ENCODE results near the gene TUSC2. TPM values are rescaled to one million over a fixed set of nuclear protein-coding genes. Genes with fewer than 3 reads are reported as not detected.

TUSC2 gene
- total and polyA plus RNA-seq, 2 of the 13 experiments (the other 11 are each of a cell fraction or from before 2014, with no cell fraction given) = 36.7 to 39.1 TPM

DNA sequence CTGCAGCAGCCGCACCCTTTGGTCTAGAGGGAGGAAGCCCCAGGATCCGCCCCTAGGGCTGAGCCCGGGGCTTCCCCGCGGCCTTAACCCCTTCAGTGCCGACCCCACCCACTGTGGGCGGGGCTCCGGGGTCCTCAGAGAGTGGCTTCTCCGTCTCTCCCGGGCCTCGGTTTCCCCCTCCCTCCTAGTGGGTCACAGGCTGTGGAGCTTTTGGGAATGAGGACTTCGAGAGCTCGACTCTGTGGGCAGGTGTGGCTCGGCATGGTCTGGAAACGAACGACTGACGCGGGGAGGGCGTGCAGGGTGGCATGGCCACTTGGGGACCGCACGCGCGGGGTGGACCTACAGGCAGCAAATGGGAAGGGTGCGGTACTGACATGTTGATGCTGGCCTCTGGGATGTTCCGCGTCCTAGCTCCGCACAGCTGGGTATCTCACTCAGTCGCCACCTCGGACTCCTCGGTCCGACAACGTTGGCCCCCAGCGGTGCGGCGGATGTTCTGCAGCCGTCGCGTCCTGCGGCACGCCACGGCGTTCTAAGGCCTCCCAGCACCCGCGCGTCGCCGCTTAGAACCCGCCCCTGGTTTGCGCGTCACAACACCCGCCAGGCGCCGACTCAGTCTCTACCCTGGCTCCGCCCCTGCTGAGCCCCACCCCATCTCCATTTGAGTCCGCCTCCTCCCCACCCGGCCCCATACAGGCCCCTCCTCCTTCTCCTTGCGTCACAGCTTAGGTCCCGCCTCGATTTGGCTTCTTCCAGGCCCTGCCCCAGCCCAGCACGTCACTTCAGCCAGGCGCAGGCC, 29.0 kb downstream of the TUSC2 start, which contains the start of the genes HYAL3 and NAA80 (continued):
- no peak for TF ChIP-seq ZKSCAN8 (CRISPR knock-in tag; IDR thresholded peaks at IDR 0.05; ENCODE audit: borderline replicate concordance)
- TF ChIP-seq ZC3H13 (CRISPR knock-in tag; IDR thresholded peaks at IDR 0.05) = no peak; the same call in none of the 2 replicates
- TF ChIP-seq, protein P1, sequence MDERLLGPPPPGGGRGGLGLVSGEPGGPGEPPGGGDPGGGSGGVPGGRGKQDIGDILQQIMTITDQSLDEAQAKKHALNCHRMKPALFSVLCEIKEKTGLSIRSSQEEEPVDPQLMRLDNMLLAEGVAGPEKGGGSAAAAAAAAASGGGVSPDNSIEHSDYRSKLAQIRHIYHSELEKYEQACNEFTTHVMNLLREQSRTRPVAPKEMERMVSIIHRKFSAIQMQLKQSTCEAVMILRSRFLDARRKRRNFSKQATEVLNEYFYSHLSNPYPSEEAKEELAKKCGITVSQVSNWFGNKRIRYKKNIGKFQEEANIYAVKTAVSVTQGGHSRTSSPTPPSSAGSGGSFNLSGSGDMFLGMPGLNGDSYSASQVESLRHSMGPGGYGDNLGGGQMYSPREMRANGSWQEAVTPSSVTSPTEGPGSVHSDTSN (CRISPR knock-in tag; IDR thresholded peaks at IDR 0.05) = no peak
- no peak for TF ChIP-seq ZNF75D (CRISPR knock-in tag; IDR thresholded peaks at IDR 0.05; ENCODE audit: borderline replicate concordance)
- TF ChIP-seq ZNF530 (CRISPR knock-in tag; IDR thresholded peaks at IDR 0.05; ENCODE audit: low read depth) = no peak
- no peak for TF ChIP-seq TBP (CRISPR knock-in tag; IDR thresholded peaks at IDR 0.05)
- TF ChIP-seq ZNF333 (CRISPR knock-in tag; IDR thresholded peaks at IDR 0.05; ENCODE audit: borderline replicate concordance) = peak; percentile 2; the same call in 1 of the 2 replicates
- TF ChIP-seq ZNF256 (CRISPR knock-in tag; conservative IDR thresholded peaks at IDR 0.05) = no peak
- TF ChIP-seq ZNF792 (CRISPR knock-in tag; IDR thresholded peaks at IDR 0.05) = 0 out of 2 replicates have a peak, but pooled peaks have one; percentile 38
- no peak for TF ChIP-seq ZZZ3 (CRISPR knock-in tag; IDR thresholded peaks at IDR 0.05; ENCODE audit: borderline replicate concordance)
- TF ChIP-seq NFYC (CRISPR knock-in tag; IDR thresholded peaks at IDR 0.05) = no peak
- peak; percentile 61 for TF ChIP-seq MED1 (CRISPR knock-in tag; IDR thresholded peaks at IDR 0.05)
- TF ChIP-seq, protein P2, sequence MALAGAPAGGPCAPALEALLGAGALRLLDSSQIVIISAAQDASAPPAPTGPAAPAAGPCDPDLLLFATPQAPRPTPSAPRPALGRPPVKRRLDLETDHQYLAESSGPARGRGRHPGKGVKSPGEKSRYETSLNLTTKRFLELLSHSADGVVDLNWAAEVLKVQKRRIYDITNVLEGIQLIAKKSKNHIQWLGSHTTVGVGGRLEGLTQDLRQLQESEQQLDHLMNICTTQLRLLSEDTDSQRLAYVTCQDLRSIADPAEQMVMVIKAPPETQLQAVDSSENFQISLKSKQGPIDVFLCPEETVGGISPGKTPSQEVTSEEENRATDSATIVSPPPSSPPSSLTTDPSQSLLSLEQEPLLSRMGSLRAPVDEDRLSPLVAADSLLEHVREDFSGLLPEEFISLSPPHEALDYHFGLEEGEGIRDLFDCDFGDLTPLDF (CRISPR knock-in tag; IDR thresholded peaks at IDR 0.05) = no peak
- TF ChIP-seq, protein P3, sequence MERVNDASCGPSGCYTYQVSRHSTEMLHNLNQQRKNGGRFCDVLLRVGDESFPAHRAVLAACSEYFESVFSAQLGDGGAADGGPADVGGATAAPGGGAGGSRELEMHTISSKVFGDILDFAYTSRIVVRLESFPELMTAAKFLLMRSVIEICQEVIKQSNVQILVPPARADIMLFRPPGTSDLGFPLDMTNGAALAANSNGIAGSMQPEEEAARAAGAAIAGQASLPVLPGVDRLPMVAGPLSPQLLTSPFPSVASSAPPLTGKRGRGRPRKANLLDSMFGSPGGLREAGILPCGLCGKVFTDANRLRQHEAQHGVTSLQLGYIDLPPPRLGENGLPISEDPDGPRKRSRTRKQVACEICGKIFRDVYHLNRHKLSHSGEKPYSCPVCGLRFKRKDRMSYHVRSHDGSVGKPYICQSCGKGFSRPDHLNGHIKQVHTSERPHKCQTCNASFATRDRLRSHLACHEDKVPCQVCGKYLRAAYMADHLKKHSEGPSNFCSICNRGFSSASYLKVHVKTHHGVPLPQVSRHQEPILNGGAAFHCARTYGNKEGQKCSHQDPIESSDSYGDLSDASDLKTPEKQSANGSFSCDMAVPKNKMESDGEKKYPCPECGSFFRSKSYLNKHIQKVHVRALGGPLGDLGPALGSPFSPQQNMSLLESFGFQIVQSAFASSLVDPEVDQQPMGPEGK (CRISPR knock-in tag; IDR thresholded peaks at IDR 0.05) = no peak
- TF ChIP-seq TOPORS (CRISPR knock-in tag; IDR thresholded peaks at IDR 0.05) = no peak
- 0 out of 2 replicates have a peak, but pooled peaks have one; percentile 47 for TF ChIP-seq DZIP1 (CRISPR knock-in tag; IDR thresholded peaks at IDR 0.05)
- TF ChIP-seq THAP11 (CRISPR knock-in tag; IDR thresholded peaks at IDR 0.05) = peak; percentile 79
- peak; percentile 54; the same call in 1 of the 2 replicates for TF ChIP-seq ZNF614 (CRISPR knock-in tag; IDR thresholded peaks at IDR 0.05; ENCODE audit: borderline replicate concordance)
- TF ChIP-seq KLF15 (CRISPR knock-in tag; IDR thresholded peaks at IDR 0.05; ENCODE audit: borderline replicate concordance) = peak; percentile 65; the same call in 1 of the 2 replicates
- TF ChIP-seq CCDC6 (CRISPR knock-in tag; IDR thresholded peaks at IDR 0.05) = peak; percentile 93; the same call in 1 of the 2 replicates
- TF ChIP-seq ZNF121 (CRISPR knock-in tag; IDR thresholded peaks at IDR 0.05) = no peak
- TF ChIP-seq POLR2A (IDR thresholded peaks at IDR 0.05; ENCODE audit: insufficient read depth in 1 of 2, low read depth in 2 of 2, low read length in 2 of 2) = peak in 1 of 2 experiments; percentile 79; a peak in 2 of 4 replicates
- TF ChIP-seq ZFP90 (CRISPR knock-in tag; IDR thresholded peaks at IDR 0.05; ENCODE audit: borderline replicate concordance) = peak; percentile 50; the same call in 1 of the 2 replicates
- TF ChIP-seq ISX (CRISPR knock-in tag; conservative IDR thresholded peaks at IDR 0.05) = no peak

All from HepG2 (cell line).